Hepatocyte (in vitro differentiated cells): Measurements from ENCODE around the gene RAB42. TPM values are rescaled to one million over a fixed set of nuclear protein-coding genes. Genes with fewer than 3 reads are reported as not detected.

Experiments used
- DNase-seq: peaks from one replicate; pipeline ENCODE4 v3.0.0-alpha.2; 2016; ENCODE audit warnings: low spot score
- H2AFZ ChIP-seq: fragments of 200-600 bp; sonication (generic); 2 replicates; pipeline ENCODE4 v1.6.0; 2016; ENCODE audit warnings: antibody characterized with exemption, mild to moderate bottlenecking
- H3K27ac ChIP-seq: fragments of 200-600 bp; sonication (generic); 2 replicates; pipeline ENCODE4 v1.5.1; 2016; ENCODE audit warnings: mild to moderate bottlenecking
- H3K27me3 ChIP-seq: fragments of 200-600 bp; sonication (generic); 2 replicates; pipeline ENCODE4 v1.6.1; 2016
- H3K36me3 ChIP-seq: fragments of 200-600 bp; sonication (generic); replicated peaks from 2 replicates; pipeline ENCODE4 v1.5.1; 2016; ENCODE audit warnings: low read depth; ENCODE audit not compliant: insufficient read depth
- H3K4me1 ChIP-seq: fragments of 200-600 bp; sonication (generic); 2 replicates; pipeline ENCODE4 v1.5.1; 2016; ENCODE audit warnings: mild to moderate bottlenecking, moderate library complexity; ENCODE audit not compliant: insufficient read depth
- H3K4me2 ChIP-seq: fragments of 200-600 bp; sonication (generic); 2 replicates; pipeline ENCODE4 v1.6.0; 2016
- H3K4me3 ChIP-seq: fragments of 200-600 bp; sonication (generic); 2 replicates; pipeline ENCODE4 v1.5.1; 2016; ENCODE audit warnings: mild to moderate bottlenecking
- H3K79me2 ChIP-seq: fragments of 200-600 bp; sonication (generic); 2 replicates; pipeline ENCODE4 v1.6.0; 2017; ENCODE audit warnings: mild to moderate bottlenecking
- H3K9me2 ChIP-seq: fragments of 200-600 bp; sonication (generic); replicated peaks from 2 replicates; pipeline ENCODE4 v1.6.0; 2017; ENCODE audit warnings: mild to moderate bottlenecking; ENCODE audit not compliant: insufficient read depth
- H3K9me3 ChIP-seq: fragments of 200-600 bp; sonication (generic); 2 replicates; pipeline ENCODE4 v1.5.1; 2016; ENCODE audit warnings: low read depth, mild to moderate bottlenecking
- H4K20me1 ChIP-seq: fragments of 200-600 bp; sonication (generic); 2 replicates; pipeline ENCODE4 v1.6.0; 2016; ENCODE audit warnings: mild to moderate bottlenecking; ENCODE audit not compliant: insufficient read depth, poor library complexity, severe bottlenecking
- EZH2 ChIP-seq: fragments of 200-600 bp; sonication (generic); IDR thresholded peaks from 2 replicates; pipeline ENCODE4 v1.6.1; 2016; ENCODE audit warnings: antibody characterized with exemption, mild to moderate bottlenecking, borderline replicate concordance
- EZH2phosphoT487 ChIP-seq: fragments of 200-600 bp; sonication (generic); IDR thresholded peaks from one replicate; pipeline ENCODE4 v1.6.1; 2018; ENCODE audit warnings: antibody characterized with exemption, mild to moderate bottlenecking, low read depth, moderate library complexity; ENCODE audit not compliant: unreplicated experiment, severe bottlenecking
- WGBS: methylation state at CpG from one replicate; pipeline ENCODE4 v1.1.6; 2016; ENCODE audit warnings: low lambda C conversion rate; ENCODE audit errors: missing lambda C conversion rate; 5-methylcytosine and 5-hydroxymethylcytosine counted together
- polyA plus RNA-seq: library from polyadenylated mRNA; unstranded; fragments of >200 nt; fragmentation: Nextera tagmentation; extraction: Ambion mirVana; gene quantifications from 2 replicates; pipeline ENCODE4 v1.2.1, GENCODE V29; 2016
- total RNA-seq: library from RNA; depleted of rRNA; stranded (reverse); fragments of >200 nt; gene quantifications from 2 replicates; pipeline ENCODE4 v1.2.3, GENCODE V29; 2014
- TF ChIP-seq, protein P1 (sequence below): fragments of 200-600 bp; sonication (generic); IDR thresholded peaks from 2 replicates; pipeline ENCODE4 v1.5.1; 2016; ENCODE audit warnings: antibody characterized with exemption, mild to moderate bottlenecking; ENCODE audit not compliant: poor library complexity

RAB42 gene
- total and polyA plus RNA-seq, 2 experiments from 2014 or later = 10.3 to 23.6 TPM

DNA sequence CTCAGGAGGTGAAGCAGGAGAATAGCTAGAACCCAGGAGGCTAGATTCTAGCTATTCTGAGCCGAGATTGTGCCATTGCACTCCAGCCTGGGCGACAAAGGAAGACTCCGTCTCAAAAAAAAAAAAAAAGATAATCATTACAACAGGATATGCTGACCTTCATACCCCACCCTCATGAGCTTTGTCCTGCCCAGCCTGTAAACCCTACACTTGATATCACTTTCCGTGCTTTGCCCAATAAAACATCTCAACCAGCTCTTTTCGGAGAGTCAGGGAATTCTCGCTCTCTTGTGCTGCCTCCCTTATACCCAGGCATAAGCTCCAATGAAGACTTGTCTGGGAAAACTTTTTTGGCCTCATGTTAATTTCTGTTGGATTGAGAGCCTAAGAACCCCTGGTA lies 40.7 kb upstream of the RAB42 start:
- TF ChIP-seq EZH2phosphoT487 = no peak
- TF ChIP-seq, protein P1, sequence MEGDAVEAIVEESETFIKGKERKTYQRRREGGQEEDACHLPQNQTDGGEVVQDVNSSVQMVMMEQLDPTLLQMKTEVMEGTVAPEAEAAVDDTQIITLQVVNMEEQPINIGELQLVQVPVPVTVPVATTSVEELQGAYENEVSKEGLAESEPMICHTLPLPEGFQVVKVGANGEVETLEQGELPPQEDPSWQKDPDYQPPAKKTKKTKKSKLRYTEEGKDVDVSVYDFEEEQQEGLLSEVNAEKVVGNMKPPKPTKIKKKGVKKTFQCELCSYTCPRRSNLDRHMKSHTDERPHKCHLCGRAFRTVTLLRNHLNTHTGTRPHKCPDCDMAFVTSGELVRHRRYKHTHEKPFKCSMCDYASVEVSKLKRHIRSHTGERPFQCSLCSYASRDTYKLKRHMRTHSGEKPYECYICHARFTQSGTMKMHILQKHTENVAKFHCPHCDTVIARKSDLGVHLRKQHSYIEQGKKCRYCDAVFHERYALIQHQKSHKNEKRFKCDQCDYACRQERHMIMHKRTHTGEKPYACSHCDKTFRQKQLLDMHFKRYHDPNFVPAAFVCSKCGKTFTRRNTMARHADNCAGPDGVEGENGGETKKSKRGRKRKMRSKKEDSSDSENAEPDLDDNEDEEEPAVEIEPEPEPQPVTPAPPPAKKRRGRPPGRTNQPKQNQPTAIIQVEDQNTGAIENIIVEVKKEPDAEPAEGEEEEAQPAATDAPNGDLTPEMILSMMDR = no peak
- no peak for TF ChIP-seq EZH2
- Histone ChIP-seq H3K4me2 (no peak overlapping the region), H3K79me2 (peaks cover 6% of the 10 kb centered on the region), H3K36me3 (no peaks in the 10 kb centered on the region), H3K9me2 (no peaks in the 10 kb centered on the region), H3K27ac (no peak overlapping the region), H3K9me3 (no peaks in the 10 kb centered on the region), H3K4me3 (no peak overlapping the region), H3K4me1 (peaks cover 6% of the 10 kb centered on the region), H3K27me3 (no peaks in the 10 kb centered on the region), H4K20me1 (no peaks in the 10 kb centered on the region), H2AFZ (no peak overlapping the region)
- 90% methylated on average over 6 of the region's 6 CpGs for WGBS
- no peak for DNase-seq

DNA sequence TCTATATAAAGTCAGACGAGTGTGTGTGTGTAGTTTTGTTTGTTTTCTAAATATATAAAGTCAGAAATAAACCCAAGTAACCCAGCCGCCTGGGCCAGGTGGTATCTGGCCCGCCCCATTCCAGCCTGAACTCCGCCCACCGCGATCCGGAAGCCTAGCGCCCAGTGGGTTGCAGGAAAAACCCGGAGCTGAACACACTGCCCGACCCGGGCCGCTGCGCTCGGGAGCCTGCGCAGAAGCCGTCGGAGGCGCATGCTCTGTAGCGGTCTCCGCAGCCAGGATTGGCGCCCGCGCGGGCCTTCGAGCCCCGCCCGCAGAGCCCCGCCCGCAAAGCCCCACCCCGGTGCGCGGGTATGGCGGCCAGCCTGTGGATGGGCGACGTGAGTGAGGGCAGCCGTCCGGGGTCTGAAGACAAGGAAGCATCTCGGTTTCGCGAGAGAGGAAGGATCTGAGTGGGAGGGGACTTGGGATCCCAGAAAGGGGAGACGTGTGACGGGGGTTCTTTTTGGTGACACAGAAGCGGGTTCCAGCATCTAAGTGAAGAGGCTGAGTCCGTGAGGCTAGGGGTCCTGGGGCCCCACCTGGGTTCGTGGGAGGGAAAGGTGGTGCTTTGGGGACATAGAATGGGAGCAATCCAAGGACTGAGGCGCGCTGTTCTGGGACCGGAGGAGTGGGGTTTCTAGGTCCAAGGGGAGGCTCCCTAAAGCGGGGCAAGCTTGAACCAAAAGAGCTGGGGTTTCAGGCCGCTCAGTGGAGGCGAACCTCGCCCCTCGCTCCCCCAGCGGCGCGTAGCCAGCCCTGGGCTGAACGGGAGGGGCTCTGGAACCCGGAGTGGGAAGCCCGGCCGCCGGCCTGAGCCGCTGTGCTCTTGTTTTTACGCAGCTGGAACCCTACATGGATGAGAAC lies 39.1 kb upstream of the RAB42 start, which contains the start of gene TRNAU1AP:
TRNAU1AP (plus strand) TSS at position 328 of the 906 bp plus-strand sequence; CDS start at position 354, 26 bp downstream.
- under 1% methylated on average over 48 of the region's 63 CpGs for WGBS
- no peak for TF ChIP-seq EZH2phosphoT487
- TF ChIP-seq, protein P1 = peak; percentile 0
- TF ChIP-seq EZH2 = no peak
- Histone ChIP-seq H3K9me3 (no peaks in the 10 kb centered on the region), H3K4me2 (peak within 1 kb of the TSS; percentile 92), H3K4me3 (peak within 1 kb of the TSS; percentile 47), H3K27me3 (no peaks in the 10 kb centered on the region), H2AFZ (peak within 1 kb of the TSS; percentile 81), H3K9me2 (no peaks in the 10 kb centered on the region), H4K20me1 (no peaks in the 10 kb centered on the region), H3K4me1 (peaks cover 6% of the 10 kb centered on the region), H3K79me2 (peaks cover 6% of the 10 kb centered on the region), H3K36me3 (no peaks in the 10 kb centered on the region), H3K27ac (peak within 1 kb of the TSS; percentile 73)
- peak; percentile 98 for DNase-seq

DNA sequence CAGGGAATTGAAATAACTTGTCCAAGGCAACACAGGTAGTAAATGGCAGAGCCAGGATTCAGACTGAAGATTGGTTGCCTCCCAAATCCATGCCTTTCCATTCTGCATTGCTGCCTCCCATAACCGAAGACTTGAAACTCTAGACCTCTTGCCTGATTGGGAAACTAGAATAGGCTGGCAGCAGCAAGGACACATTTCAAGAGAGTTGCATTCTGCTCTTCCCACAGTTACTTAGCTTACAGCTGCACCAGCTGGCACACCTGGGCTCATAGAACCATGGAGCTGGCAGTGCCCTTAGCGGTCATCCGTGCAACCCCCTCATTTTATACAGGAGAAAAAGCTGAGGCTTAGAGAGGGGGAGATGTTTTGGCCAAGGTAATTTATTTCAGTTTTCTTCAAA lies 31.2 kb upstream of the RAB42 start:
- Histone ChIP-seq H3K9me3 (no peaks in the 10 kb centered on the region), H3K79me2 (no peaks in the 10 kb centered on the region), H3K27me3 (no peaks in the 10 kb centered on the region), H3K9me2 (no peaks in the 10 kb centered on the region), H3K4me3 (no peak overlapping the region), H3K27ac (no peak overlapping the region), H4K20me1 (no peaks in the 10 kb centered on the region), H3K4me2 (no peak overlapping the region), H3K4me1 (no peaks in the 10 kb centered on the region), H2AFZ (no peak overlapping the region), H3K36me3 (no peaks in the 10 kb centered on the region)
- TF ChIP-seq EZH2 (no peak), EZH2phosphoT487 (no peak)
- TF ChIP-seq, protein P1 = no peak
- no peak for DNase-seq
- 94% methylated on average over 3 of the region's 3 CpGs for WGBS
